ENCODE data around the gene ELL. TPM values are rescaled to one million over a fixed set of nuclear protein-coding genes. Genes with fewer than 3 reads are reported as not detected.

ELL gene
- total and polyA plus RNA-seq, 9 of the 15 experiments (the other 6 are each of a cell fraction or from before 2014, with no cell fraction given), result 0.24 to 22.5 (median 4.1) TPM

DNA sequence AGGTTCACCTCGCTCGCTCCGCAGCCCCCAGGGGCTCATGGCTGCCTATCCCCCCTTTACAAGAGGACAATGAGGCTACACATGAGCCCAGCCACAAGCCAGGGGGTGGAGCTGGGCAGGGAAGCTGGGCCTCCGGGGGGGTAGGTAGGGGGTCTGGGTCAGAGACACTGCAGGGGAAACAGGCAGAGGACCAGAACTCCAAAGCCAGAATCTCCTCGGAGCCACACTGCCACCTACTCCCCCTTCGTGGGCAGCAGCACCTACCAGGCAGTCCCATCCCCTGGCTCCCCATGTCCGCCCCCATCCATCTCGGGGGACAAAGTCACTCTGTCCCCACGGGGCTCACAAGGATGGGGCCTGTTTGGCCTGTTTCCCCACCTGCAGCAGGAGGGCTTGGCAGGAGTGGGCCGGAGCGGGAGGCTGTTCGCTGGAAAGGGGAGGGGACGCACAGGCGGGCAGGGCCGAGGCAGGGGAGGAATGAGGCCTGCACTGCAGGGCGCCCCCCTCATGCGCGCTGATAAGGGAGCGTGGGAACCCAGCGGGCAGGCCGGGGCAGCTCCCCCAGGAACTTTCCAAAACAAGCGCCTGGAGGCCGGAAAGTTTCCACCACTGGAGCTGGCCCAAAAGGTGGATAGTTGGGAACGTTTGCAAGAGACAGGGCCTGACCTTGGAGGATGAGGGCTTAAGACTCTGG is 83.4 kb downstream of the ELL start:
- BruUV-seq (replicated peaks), result no TSS peak
- Histone ChIP-seq H3K4me2 (ENCODE audit: insufficient read depth, low read length) (peak overlapping the region; percentile 88), H3K4me1 (replicated peaks in 1 of 2; ENCODE audit: control insufficient read depth in 2 of 2, insufficient read depth in 2 of 2, low read length in 2 of 2) (peaks cover 42 to 94% of the 10 kb centered on the region in 2 experiments), H3K27ac (ENCODE audit: extremely low read depth, low read depth, low read length) (peak overlapping the region; percentile 94), H4K20me1 (replicated peaks; ENCODE audit: control insufficient read depth, insufficient read depth, low read length) (peaks cover 13% of the 10 kb centered on the region), H3K9ac (ENCODE audit: insufficient read depth in 1 of 2, low read depth in 2 of 2, low read length in 2 of 2) (peak overlapping the region; percentile 59 to 97), H3K27me3 (ENCODE audit: control insufficient read depth in 2 of 2, insufficient read depth in 2 of 2, low read length in 2 of 2) (no peaks in the 10 kb centered on the region), H3K9me1 (ENCODE audit: control insufficient read depth, insufficient read depth, low read length) (peaks cover 11% of the 10 kb centered on the region), H3K79me2 (ENCODE audit: control insufficient read depth, insufficient read depth, low read length) (peaks cover 44% of the 10 kb centered on the region), H2AFZ (ENCODE audit: low read depth, low read length) (peak overlapping the region; percentile 80), H3K9me3 (replicated peaks; ENCODE audit: control insufficient read depth, insufficient read depth, low read depth, low read length) (no peaks in the 10 kb centered on the region), H3K4me3 (peak overlapping the region; percentile 77), H3K36me3 (ENCODE audit: control insufficient read depth, insufficient read depth, low read length) (peaks cover 35% of the 10 kb centered on the region)
- 4% methylated on average over 22 of the region's 24 CpGs for WGBS (ENCODE audit: insufficient coverage, low coverage, missing lambda C conversion rate)
- in situ Hi-C loops (cut with MboI), result no loop called here
- FAIRE-seq, result peak; percentile 55
- ATAC-seq, result peak; percentile 32
- ChIA-PET CTCF (ENCODE audit: low intra/inter-chr PET ratio) (no interaction called here), POLR2A (interaction anchor here (0.6 to 1.1 kb wide), 4 partner anchors 16 to 113 kb away, joined by 3 to 5 read pairs (median 3); partner anchors contain the start of gene SSBP4)
- DNase-seq (ENCODE audit: extremely low read depth in 1 of 4, low spot score in 3 of 4), result peak; percentile 74 to 91 (median 81)
- intact Hi-C loops (cut with micrococcal nuclease), result no loop called here
- TF ChIP-seq ZNF316 (IDR thresholded peaks at IDR 0.05) (no peak), ADNP (tag; IDR thresholded peaks at IDR 0.05) (no peak), ARNT (IDR thresholded peaks at IDR 0.05) (no peak), ATF1 (CRISPR knock-in tag; IDR thresholded peaks at IDR 0.05) (no peak), ATF1 (tag; IDR thresholded peaks at IDR 0.05) (peak; percentile 48)
- TF ChIP-seq, protein P1, sequence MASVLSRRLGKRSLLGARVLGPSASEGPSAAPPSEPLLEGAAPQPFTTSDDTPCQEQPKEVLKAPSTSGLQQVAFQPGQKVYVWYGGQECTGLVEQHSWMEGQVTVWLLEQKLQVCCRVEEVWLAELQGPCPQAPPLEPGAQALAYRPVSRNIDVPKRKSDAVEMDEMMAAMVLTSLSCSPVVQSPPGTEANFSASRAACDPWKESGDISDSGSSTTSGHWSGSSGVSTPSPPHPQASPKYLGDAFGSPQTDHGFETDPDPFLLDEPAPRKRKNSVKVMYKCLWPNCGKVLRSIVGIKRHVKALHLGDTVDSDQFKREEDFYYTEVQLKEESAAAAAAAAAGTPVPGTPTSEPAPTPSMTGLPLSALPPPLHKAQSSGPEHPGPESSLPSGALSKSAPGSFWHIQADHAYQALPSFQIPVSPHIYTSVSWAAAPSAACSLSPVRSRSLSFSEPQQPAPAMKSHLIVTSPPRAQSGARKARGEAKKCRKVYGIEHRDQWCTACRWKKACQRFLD (CRISPR knock-in tag; IDR thresholded peaks at IDR 0.05), result peak; percentile 71; the same call in 1 of the 2 replicates
- TF ChIP-seq, protein P2, sequence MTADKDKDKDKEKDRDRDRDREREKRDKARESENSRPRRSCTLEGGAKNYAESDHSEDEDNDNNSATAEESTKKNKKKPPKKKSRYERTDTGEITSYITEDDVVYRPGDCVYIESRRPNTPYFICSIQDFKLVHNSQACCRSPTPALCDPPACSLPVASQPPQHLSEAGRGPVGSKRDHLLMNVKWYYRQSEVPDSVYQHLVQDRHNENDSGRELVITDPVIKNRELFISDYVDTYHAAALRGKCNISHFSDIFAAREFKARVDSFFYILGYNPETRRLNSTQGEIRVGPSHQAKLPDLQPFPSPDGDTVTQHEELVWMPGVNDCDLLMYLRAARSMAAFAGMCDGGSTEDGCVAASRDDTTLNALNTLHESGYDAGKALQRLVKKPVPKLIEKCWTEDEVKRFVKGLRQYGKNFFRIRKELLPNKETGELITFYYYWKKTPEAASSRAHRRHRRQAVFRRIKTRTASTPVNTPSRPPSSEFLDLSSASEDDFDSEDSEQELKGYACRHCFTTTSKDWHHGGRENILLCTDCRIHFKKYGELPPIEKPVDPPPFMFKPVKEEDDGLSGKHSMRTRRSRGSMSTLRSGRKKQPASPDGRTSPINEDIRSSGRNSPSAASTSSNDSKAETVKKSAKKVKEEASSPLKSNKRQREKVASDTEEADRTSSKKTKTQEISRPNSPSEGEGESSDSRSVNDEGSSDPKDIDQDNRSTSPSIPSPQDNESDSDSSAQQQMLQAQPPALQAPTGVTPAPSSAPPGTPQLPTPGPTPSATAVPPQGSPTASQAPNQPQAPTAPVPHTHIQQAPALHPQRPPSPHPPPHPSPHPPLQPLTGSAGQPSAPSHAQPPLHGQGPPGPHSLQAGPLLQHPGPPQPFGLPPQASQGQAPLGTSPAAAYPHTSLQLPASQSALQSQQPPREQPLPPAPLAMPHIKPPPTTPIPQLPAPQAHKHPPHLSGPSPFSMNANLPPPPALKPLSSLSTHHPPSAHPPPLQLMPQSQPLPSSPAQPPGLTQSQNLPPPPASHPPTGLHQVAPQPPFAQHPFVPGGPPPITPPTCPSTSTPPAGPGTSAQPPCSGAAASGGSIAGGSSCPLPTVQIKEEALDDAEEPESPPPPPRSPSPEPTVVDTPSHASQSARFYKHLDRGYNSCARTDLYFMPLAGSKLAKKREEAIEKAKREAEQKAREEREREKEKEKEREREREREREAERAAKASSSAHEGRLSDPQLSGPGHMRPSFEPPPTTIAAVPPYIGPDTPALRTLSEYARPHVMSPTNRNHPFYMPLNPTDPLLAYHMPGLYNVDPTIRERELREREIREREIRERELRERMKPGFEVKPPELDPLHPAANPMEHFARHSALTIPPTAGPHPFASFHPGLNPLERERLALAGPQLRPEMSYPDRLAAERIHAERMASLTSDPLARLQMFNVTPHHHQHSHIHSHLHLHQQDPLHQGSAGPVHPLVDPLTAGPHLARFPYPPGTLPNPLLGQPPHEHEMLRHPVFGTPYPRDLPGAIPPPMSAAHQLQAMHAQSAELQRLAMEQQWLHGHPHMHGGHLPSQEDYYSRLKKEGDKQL (CRISPR knock-in tag; IDR thresholded peaks at IDR 0.05; ENCODE audit: borderline replicate concordance), result no peak
- TF ChIP-seq, protein P3, sequence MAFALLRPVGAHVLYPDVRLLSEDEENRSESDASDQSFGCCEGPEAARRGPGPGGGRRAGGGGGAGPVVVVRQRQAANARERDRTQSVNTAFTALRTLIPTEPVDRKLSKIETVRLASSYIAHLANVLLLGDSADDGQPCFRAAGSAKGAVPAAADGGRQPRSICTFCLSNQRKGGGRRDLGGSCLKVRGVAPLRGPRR (CRISPR knock-in tag; IDR thresholded peaks at IDR 0.05), result no peak
- TF ChIP-seq, protein P4, sequence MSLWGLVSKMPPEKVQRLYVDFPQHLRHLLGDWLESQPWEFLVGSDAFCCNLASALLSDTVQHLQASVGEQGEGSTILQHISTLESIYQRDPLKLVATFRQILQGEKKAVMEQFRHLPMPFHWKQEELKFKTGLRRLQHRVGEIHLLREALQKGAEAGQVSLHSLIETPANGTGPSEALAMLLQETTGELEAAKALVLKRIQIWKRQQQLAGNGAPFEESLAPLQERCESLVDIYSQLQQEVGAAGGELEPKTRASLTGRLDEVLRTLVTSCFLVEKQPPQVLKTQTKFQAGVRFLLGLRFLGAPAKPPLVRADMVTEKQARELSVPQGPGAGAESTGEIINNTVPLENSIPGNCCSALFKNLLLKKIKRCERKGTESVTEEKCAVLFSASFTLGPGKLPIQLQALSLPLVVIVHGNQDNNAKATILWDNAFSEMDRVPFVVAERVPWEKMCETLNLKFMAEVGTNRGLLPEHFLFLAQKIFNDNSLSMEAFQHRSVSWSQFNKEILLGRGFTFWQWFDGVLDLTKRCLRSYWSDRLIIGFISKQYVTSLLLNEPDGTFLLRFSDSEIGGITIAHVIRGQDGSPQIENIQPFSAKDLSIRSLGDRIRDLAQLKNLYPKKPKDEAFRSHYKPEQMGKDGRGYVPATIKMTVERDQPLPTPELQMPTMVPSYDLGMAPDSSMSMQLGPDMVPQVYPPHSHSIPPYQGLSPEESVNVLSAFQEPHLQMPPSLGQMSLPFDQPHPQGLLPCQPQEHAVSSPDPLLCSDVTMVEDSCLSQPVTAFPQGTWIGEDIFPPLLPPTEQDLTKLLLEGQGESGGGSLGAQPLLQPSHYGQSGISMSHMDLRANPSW (CRISPR knock-in tag; IDR thresholded peaks at IDR 0.05), result 0 out of 2 replicates have a peak, but pooled peaks have one; percentile 81
